Activated T-helper 1 cell treated with Interleukin-2 at 50 U/mL for 16 hours (primary cell): ENCODE measurements around the gene KCNE2.

Source experiments
- DNase-seq: peaks from one replicate; pipeline ENCODE4 v3.0.0-alpha.2; 2020; ENCODE audit warnings: low read depth

Gene KCNE2, protein sequence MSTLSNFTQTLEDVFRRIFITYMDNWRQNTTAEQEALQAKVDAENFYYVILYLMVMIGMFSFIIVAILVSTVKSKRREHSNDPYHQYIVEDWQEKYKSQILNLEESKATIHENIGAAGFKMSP

DNA sequence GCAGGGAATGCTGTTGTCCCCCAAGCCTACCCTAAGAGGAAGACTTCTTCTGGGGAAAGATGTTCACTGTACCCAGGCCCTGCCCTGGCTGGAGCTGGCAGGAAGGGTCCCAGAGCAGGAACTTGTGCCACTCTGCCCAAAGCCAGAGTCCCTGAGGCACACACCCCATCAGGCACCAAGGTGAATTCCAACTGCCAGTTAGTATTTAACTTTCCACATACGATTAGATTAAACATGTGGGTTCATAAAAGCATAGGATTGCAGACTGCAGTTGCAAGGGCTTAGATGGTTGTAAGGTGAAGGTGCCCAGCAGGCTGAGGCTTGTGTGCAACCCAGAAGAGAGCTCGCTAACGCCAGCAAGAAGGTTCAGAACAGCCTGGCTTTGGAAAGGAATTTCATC, at the start of gene KCNE2:
KCNE2 (plus strand) TSS at position 274 of the 400 bp plus-strand sequence. CDS start 6,473 bp downstream, outside the sequence.
- no peak for DNase-seq

DNA sequence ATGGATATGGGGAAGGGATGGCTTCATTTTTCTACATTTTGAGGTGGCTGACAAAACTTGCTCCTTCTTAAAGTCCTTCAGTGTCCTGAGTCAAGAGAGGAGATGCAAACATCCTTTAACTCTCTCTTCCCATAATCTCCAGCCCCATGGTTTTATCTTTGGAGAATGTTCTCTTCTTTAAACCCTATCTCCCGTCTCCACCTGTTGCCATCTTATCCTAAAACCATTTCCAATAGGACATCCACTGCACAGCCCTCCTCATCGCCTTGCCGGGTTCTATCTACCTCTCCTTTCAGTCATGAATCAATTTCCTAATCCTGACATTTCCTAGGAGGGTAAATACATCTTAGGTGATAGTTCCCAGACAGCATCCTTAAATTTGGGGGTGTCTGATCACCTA, 44.2 kb upstream of the KCNE2 start:
- DNase-seq = no peak

DNA sequence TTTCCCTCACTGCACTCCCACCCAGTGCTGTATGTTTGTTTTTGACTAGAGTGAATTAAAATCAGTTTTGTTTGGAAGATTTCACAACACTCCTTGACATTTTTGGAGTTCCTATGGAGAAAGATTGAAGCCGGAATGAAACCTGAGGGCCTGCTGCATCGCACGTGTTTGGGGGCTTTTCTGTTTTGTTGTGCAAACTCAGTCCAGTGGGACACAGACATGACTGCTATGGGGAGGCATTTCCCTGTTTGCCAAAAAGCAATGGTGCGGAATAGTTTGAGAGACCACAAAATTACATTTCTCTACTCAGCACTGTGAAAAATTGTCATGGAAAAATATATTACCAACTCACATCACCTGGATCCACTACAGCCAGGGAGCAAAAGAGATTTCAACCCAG, 43.8 kb upstream of the KCNE2 start:
- no peak for DNase-seq

DNA sequence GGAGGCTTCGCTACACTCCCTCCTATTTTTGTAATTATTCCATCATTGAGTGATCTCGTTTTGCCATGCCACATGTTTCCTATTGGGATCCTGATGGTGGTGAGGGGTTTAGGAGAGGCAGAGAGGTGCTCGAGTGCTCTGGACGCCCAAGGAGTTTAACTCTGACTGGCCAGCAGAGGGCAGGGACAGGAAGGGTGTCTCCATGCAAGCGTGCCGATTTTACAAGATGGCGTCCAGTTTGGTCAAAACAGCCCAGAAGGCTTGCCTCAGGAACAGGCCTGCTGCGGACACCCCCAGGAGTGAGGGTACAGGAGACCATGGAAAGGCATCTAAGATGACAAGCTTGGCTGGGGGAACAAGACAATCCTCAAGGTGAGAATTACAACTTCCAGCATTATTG, 33.8 kb upstream of the KCNE2 start:
- no peak for DNase-seq

DNA sequence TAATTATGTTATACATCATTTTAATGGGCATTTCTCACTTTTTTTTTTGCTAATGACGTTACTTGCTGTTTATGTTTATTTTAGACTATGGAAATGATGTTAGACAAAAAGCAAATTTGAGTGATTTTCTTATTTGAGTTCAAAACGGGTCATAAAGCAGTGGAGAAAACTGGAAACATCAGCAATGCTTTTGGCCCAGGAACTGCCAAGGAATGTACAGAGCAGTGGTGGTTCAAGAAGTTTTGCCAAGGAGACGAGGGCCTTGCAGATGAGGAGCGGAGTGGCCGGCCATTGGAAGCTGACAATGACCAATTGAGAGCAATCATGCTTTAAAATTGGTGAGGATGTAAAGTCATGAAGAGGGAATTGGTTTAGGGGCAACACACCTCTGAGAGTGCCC, 32.1 kb upstream of the KCNE2 start:
- no peak for DNase-seq

DNA sequence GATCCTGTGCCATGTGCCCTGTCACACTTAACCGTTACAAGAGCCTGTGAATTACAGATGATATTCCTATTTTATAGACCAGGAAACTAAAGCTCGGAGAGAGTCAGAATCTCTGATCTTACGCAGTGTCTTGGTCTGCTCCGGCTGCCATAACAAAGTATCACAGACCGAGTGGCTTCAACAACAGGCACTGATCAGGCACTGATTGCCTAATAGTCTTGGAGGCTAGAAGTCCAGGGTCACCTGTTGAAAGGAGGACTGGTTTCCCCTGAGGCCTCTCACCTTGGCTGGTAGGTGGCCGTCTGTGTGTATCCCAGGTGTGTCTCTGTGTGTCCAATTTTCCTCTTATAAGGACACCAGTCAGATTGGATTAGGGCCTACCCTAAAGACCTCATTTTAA, 31.5 kb upstream of the KCNE2 start:
- DNase-seq = no peak

DNA sequence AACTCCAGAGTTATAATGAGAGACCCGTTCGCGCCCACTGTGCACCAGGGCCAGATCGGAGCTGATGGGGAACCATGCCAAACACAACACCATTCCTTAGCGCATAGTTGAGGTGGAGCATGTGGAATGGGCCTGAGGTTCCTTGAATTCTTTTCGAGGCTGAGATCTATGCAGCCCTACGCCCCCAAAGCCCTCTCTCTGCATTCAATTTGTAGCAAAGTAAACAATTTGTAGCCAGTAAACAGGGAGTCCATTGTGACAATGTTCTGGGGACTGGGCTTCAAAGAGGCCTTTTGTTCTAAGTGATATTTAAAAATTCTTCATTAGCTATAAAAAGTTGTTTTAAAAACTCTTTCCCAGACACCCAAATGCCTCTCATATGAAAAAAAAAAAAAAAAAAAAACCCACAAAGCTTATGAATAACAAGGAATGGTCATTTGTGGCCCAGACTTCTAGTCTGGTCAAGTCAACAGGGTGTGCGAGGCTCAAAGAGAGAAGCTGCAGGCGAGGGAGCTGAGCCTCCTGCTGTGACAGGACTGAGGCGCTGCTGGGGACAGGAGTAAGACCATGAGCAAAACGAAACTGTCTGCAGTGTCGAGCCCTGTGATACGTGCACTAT, 30.6 kb upstream of the KCNE2 start:
- no peak for DNase-seq

DNA sequence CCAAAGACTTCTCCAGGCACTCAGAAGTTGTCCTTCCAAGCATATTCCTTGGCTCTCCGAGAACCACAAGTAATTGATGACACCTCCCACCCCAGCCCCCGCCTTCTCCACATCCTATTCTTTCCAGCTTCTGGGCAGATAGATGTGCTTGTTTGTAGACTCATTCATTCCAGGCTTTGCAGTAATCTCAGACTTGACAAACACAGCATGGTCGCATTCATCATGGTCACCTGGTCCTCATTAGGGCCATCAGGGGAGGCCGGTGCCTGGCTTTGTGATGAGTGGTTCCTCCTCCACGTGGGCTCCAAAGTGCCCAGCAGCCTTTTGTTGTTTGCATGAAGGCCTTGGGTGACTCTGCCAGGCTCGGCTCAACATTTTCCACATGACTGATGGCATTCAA, 28.5 kb upstream of the KCNE2 start:
- DNase-seq = no peak

DNA sequence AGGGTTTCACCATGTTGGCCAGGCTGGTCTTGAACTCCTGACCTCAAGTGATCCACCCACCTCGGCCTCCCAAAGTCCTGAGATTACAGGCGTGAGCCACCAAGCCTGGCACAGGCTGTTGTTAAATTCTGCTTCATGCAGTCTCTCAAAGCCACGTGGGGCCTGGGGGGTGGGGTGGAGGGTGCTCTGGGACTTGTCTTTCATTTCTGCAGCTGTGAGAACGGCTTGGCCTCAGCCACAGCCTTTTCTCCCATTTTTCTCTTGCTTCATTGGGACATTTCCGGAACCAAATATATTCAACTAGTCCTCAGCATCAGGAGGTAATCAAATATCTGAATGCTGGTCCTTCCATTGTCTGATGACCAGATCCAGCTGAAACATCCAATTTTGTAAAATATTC, 27.6 kb upstream of the KCNE2 start:
- no peak for DNase-seq

DNA sequence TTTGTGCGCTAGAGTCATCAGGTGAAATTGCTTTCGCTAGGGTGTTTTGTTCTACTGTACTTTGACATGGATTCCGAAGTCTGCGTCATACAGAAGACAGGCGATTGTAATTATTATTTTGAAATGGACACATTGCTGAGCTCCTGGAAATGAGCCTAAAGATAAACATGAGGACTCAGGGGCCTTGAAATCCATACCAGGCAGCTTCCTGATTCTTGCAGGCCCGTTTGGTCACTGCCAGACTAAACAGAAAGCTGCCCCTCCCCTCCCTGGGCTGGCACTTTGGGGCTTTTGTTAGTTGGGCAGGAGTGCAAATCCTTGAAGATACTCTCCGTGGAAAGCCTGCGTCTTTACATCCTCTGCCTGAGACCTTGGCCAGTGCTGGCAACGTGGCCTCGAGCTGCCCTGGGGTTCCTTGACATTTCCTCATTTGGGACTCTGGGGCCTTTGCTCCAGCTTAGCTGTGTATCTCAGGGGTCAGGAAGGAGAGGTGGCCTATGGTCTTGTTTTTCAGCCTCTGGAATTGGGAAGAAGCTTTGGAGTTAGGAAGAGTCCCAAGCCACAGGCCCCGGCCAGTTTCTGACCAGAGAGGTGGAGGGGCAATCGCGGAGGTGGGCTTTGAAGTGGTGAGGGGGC, 26.9 kb upstream of the KCNE2 start:
- DNase-seq = no peak

DNA sequence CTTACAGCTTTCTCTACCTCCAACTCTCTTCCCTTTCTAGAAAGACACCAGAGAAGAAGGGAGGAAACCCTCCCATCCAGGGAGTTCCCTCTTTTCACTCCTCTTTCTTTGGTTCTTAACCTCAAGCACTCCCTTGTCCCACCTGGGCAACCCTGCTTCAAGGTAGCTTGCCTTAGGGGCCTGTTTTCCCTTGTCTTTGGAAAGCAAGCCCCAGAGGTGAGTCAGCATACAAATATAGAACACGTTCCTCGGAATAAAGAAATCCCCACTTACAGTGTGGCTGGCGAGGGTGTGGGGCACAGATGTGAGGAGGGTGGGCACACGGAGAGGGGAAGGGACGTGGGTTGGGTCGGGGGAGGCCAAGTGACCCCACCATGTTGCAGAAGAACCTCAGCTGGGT, 26.1 kb upstream of the KCNE2 start:
- no peak for DNase-seq

DNA sequence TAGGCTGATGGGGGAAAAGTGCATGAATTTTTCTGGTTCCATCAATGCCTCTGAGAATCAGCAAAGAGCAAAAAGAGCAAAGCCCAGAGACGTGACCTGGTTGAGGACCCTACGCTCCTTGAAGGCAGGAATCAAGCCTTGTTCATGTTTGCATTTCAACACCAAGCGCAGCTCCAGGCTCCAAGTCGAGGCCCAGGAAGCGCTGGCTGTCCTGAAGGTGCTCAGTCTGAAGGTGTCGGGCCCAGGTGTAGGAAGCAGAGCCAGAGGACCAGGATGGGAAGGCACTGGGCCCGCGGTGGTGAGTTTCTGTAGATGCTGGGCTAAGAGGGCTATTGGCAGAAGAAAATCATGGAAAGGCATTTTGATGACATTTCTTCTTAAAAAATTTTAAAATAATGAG, 25.6 kb upstream of the KCNE2 start:
- DNase-seq = no peak

DNA sequence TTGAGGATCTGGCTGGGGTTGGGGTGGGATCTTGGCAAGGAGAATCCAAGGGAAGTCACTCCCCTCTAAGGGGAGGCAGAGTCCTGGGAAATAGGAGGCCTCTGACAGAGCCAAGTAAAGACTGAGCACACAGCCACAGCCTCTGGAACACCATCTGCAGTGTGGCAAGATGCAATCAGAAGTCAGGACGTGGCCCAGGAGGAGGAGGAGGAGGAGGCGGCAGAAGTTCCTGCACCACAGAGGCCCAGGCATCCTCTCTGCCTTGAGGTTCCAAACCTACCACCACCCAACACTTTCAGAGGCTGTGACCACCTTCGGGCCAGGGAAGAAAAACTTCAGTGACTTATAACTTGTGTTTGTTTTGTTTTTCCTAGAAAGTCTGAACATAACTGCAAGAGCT, 23.7 kb upstream of the KCNE2 start:
- DNase-seq = no peak

DNA sequence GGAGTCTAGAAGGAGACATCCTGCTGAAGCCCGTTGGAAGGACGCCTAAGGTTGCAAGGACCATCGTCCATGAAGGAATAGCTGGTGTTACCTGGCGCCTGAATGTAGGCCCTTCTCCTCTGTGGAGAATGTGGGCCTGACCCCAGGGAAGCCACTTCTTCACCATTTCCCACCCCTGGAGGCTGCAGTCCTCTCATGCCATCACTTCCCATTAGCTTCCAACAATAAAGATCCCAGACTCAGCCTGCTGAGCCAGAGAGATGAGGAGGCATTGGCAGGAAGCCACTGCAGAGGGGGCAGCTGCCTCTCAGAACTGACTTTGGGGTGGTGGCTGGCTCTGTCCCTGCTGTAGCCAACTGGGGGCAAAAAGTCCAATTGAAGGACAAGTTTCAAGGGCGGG, 21.3 kb upstream of the KCNE2 start:
- no peak for DNase-seq

DNA sequence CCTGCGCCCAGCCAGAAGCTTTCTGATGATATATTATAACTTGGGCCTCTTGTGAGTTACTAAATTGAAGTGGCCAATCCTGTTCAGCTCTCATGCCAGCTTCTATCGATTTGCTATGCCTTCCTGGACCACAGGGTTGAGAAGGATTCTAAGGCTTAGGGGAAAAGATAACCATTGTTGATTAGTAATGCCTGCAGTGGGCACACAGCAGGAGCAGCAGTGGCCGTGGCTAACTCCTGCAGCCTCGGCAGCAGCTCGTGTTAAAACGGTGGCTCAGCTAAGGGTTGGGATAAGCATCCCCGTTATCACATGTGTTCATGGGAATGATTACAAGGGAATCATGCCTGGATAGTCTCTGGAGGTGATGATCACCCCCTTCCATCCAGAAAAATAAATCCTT, 20.5 kb upstream of the KCNE2 start:
- no peak for DNase-seq

DNA sequence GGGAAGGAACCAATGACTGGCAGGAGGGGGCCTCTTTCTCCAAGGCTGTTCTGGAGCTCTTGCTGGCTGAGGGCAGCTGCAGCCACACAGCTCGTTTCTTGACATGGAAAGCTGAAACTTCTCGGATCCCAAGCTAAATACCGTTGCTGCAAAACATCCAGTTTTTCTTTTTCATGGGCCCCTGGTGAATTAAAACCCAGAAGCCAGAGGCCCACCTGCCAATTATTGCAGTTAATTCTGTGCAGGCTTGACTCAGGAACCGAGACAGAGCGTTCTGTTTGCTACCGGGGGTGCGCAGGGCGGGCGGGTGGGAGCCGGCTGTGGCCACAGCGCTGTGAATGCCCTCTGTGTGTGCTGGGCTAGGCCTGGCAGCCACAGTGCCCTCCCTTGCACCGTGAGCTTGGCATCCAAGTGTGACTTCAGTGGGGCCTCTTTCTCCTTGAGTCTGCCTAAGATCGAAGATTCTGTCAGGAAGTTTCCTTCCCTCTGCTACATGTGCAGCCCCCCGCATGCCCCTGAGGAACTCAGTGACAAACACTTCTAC, 19.9 kb upstream of the KCNE2 start:
- DNase-seq = no peak

DNA sequence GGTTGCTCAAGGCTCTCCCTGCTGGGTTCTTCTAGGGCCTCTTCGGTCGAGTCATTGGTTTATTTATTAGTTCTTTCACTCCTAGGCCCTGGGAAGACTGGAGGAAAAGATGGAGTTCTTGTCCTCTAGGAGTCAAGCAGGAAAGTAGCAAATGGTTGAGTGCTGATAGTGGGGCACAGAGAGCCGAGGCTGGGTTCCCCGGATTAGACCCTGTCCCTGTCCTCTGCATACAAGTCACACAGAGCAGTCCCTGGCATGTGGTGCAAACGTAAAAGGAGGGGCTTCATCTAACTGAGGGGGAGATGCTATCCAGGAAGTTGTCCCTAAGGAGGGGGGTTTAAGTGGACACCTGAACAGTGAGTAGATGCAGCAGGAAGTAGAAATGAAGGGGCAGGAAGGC, 19.2 kb upstream of the KCNE2 start:
- DNase-seq = no peak

DNA sequence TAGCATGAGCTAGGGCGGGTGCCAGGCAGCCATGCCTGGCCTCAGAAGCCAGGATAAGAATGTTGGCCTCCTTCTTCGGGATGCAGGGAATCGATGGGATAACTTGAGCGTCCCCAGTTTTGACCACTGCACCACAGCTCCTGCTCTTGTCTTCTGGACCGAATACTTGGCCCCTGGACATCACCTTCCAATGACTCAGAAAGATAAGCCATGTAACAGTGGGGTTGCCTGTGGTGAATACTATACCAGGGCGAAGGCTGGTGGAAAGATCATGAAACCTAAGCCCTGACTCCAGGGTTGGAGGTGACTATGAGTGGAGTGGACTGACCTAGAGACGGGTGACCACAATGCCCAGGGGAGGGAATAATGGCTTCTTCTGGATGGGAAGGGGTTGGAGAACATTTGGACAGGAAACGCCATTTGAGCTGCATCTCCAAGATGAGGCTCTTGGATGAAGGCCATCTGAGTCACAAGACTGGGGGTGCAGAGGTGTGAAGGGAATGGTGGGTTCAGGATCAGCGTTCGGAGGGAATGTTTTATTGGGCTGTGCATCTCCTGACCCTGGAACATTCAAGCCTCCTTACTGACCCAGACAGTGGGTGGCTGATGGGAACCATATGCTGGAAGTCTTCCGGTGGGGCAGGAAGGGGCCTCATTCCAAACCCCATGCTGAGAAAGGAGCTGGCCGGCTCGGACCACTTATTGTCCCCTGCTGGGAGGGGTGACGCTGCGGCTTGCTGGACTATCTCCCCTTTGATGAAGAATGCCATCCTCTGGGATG, 18.5 kb upstream of the KCNE2 start:
- DNase-seq = no peak

DNA sequence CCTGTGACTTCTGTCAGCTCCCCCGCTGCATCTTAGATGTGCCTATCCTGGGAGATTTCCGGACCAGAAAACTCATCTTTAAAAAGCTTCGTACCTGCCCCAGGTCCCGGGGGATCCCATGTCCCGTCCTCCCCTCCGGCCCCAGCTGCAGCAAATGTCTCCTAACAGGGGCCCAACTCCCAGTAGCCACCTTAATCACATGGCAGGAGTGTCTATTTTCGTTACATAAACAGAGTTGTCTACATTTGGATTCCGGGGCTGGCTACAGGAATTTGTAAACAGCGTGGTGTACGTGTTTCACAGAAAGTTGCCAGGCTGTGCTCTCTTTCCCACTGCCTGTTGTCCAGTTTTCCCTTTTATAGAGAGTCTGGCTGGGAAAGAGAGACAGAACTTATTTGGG, 17.9 kb upstream of the KCNE2 start:
- no peak for DNase-seq

DNA sequence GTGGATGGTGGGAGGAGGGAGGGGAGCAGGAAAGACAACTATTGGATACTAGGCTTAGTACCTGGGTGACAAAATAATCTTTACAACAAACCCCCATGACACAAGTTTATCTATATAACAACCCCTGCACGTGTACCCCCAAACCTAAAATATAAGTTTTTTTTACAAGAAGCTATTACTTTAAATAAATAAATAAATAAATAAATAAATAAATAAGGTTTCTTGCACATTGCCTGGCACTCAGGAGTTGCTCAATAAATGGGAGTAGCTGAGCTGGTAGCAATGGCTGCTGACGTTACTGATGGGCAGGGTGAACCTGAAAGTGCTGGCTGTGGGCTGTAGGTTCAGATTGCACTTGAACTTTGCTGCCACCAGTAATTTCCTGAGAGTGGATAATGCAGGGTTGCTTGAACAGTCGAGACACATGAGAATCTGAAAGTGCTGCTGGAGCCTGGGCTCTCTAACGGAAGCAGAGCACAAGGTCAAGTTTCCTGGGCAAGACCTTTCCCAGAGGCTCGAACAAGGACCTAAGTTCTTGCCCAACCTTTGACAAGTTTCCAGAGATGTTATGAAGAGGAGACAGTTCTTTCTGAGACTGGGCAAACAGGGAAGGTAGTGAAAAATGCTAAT, 14.8 kb upstream of the KCNE2 start:
- DNase-seq = no peak

DNA sequence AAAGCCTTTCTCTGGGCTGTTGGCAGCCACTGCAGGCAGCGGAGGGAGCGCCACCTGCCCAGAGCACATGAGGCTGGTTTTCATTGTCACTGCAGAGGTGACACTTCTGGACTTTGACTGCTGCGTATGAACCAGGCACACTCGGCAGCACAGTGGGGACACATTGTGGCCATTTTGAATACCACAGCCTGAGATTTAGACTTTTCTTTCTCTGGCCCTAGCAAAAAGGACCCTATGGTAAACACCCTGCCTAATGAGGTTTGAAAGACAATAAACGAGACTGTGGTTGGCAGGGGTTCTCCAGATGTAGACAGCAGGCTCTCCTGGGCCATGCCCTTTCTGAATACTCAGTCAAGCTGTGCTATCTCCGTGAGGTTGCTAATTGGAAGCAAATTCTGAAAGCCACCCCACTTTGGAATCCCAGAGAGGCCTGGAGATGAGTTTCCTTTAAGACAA, 12.0 kb upstream of the KCNE2 start:
- no peak for DNase-seq

DNA sequence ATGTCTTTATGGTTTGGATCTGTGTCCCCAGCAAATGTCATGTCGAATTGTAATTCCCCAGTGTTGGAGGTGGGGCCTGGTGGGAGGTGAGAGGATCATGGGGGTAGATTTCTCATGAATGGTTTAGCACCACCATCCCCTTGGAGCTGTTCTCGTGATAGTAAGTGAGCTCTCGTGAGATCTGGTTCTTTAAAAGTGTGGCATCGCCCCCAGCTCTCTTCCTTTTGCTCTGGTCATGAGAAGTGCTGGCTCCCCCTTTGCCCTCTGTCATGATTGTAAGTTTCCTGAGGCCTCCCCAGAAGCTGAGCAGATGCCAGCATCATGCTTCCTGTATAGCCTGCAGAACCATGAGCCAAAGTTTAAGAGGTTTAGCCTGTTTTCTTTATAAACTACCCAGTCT, 11.2 kb upstream of the KCNE2 start:
- DNase-seq = no peak
